ENCODE results near the gene DENND6B.

DNA sequence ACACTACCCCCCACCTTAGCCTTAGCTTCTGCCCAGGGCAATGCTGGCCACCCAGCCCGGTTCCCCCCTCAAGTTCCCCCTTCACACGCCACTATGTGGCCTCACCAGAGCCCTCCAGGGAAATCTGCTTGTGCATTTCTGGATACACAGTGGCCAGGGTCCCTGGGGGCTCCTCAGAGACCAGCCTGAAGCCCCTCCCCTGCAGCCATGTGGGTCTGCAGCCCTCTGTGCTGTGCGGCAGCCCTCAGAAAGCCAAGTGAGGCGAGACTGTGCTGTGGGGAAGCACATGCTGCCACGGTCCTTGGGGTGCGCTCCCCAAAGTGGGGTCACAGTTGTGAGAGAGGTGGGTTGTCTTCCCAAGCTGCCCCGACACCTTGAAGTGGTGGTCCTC is 17.2 kb downstream of the DENND6B start:
- TF ChIP-seq EP300 (IDR thresholded peaks at IDR 0.05; ENCODE audit: borderline replicate concordance) (no peak), FOXM1 (IDR thresholded peaks at IDR 0.05; ENCODE audit: borderline replicate concordance, low read depth) (no peak), TAF1 (IDR thresholded peaks at IDR 0.05; ENCODE audit: low read depth) (no peak), RAD21 (IDR thresholded peaks at IDR 0.05; ENCODE audit: low read depth) (no peak)

Measured in Ishikawa (cell line).